ENCODE data around the gene PTMA. TPM values are rescaled to one million over a fixed set of nuclear protein-coding genes. Genes with fewer than 3 reads are reported as not detected.

PTMA gene
- total RNA-seq, 3 donors from 2014 or later, result 678 to 1,077 (median 956) TPM

DNA sequence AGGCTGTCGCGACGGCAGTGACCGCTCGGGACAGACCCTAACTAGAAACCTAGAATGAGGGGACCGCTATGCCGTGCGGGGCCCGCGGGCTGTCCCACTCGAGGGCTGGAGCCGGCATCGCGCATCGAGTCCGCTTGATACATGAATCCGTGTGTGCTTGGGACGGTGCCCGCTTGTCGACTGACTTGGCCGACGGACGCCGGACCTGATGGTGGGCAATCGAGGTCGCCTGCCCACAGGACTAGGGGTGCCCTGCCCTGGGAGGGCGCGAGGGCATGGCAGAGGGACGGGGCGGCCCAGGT, 749 bp upstream of the PTMA start:
- intact Hi-C loops (cut with DNase I; ENCODE audit: low total_unique reads), result no loop called here

GRCh38 chr2:231708773-231709635, 679 bp downstream of the PTMA start:
- TF ChIP-seq POLR2A (IDR thresholded peaks at IDR 0.05) (no peak), POLR2AphosphoS5 (IDR thresholded peaks at IDR 0.05) (peak in 1 of 3 donors; percentile 11)
- TF ChIP-seq, protein P1, sequence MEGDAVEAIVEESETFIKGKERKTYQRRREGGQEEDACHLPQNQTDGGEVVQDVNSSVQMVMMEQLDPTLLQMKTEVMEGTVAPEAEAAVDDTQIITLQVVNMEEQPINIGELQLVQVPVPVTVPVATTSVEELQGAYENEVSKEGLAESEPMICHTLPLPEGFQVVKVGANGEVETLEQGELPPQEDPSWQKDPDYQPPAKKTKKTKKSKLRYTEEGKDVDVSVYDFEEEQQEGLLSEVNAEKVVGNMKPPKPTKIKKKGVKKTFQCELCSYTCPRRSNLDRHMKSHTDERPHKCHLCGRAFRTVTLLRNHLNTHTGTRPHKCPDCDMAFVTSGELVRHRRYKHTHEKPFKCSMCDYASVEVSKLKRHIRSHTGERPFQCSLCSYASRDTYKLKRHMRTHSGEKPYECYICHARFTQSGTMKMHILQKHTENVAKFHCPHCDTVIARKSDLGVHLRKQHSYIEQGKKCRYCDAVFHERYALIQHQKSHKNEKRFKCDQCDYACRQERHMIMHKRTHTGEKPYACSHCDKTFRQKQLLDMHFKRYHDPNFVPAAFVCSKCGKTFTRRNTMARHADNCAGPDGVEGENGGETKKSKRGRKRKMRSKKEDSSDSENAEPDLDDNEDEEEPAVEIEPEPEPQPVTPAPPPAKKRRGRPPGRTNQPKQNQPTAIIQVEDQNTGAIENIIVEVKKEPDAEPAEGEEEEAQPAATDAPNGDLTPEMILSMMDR (IDR thresholded peaks at IDR 0.05), result no peak
- H3K4me3 ChIP-seq, result peak overlapping the region; percentile 96 to 100 (median 100)
- H3K9me3 ChIP-seq, result no peaks in the 10 kb centered on the region
- H3K4me1 ChIP-seq, result peaks cover 6 to 11% of the 10 kb centered on the region in 2 donors
- peak overlapping the region; percentile 100 for H3K27ac ChIP-seq
- intact Hi-C loops (cut with DNase I; ENCODE audit: low total_unique reads), result no loop called here
- no peaks in the 10 kb centered on the region for H3K36me3 ChIP-seq
- peak in 1 of 2 donors; percentile 36 for DNase-seq (ENCODE audit: low spot score in 2 of 2)
- no peaks in the 10 kb centered on the region for H3K27me3 ChIP-seq

More for the DNA sequence above, 749 bp upstream of the PTMA start:
- DNase-seq (ENCODE audit: low spot score in 2 of 2), result peak; percentile 73 to 76
- Histone ChIP-seq H3K27me3 (no peaks in the 10 kb centered on the region), H3K9me3 (no peaks in the 10 kb centered on the region), H3K36me3 (no peaks in the 10 kb centered on the region), H3K4me3 (peak overlapping the region; percentile 96 to 100 (median 100)), H3K4me1 (peaks cover 6 to 7% of the 10 kb centered on the region in 2 donors), H3K27ac (peak overlapping the region; percentile 100)
- TF ChIP-seq, protein P1 (IDR thresholded peaks at IDR 0.05), result no peak
- peak; percentile 15 for TF ChIP-seq POLR2A (IDR thresholded peaks at IDR 0.05)
- TF ChIP-seq POLR2AphosphoS5 (IDR thresholded peaks at IDR 0.05), result peak in 1 of 3 donors; percentile 21

DNA sequence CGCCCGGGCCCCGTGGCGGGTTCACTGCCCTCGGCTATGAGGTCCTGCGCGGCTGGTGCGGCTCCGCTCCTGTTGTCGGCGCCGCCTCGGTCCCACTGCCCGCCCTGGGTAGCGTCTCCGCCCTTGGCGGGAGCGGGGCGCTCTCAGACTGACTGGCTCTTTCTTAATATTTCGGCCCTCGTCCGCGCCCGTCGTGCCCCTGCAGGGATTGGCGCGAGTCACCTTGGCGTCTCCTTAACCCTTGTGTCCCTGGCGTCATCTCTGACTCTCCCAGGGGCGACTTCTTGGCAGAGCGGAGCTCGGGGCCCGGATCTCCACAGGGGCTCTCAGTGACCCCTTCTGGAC, 1.3 kb downstream of the PTMA start:
- DNase-seq (ENCODE audit: low spot score in 2 of 2), result peak in 1 of 2 donors; percentile 45
- Histone ChIP-seq H3K36me3 (no peaks in the 10 kb centered on the region), H3K4me1 (peaks cover 6 to 13% of the 10 kb centered on the region in 2 donors), H3K27ac (peak overlapping the region; percentile 100), H3K27me3 (no peaks in the 10 kb centered on the region), H3K4me3 (peak overlapping the region; percentile 96 to 100 (median 100)), H3K9me3 (no peaks in the 10 kb centered on the region)
- intact Hi-C loops (cut with DNase I; ENCODE audit: low total_unique reads), result no loop called here
- TF ChIP-seq POLR2AphosphoS5 (IDR thresholded peaks at IDR 0.05) (no peak), POLR2A (IDR thresholded peaks at IDR 0.05) (no peak)
- TF ChIP-seq, protein P1 (IDR thresholded peaks at IDR 0.05), result no peak

- no peak for TF ChIP-seq POLR2A (IDR thresholded peaks at IDR 0.05)
- TF ChIP-seq, protein P1 (IDR thresholded peaks at IDR 0.05), result peak; percentile 18 to 99 (median 27)
- TF ChIP-seq POLR2AphosphoS5 (IDR thresholded peaks at IDR 0.05), result peak; percentile 44 to 63 (median 58)
These were observed 1.9 kb downstream of the PTMA start for GRCh38 chr2:231709981-231710798.

More at GRCh38 chr2:231709981-231710798, 1.9 kb downstream of the PTMA start:
- H3K27me3 ChIP-seq, result no peaks in the 10 kb centered on the region
- peak overlapping the region; percentile 96 to 100 (median 100) for H3K4me3 ChIP-seq
- no peaks in the 10 kb centered on the region for H3K9me3 ChIP-seq
- DNase-seq (ENCODE audit: low spot score in 2 of 2), result peak; percentile 79 to 83
- H3K36me3 ChIP-seq, result no peaks in the 10 kb centered on the region
- H3K4me1 ChIP-seq, result peaks cover 6 to 13% of the 10 kb centered on the region in 2 donors
- intact Hi-C loops (cut with DNase I; ENCODE audit: low total_unique reads), result loop anchor here (5.0 to 10.0 kb wide), 2 partner anchors 45 to 98 kb away; no protein-coding TSS in a partner anchor
- peak overlapping the region; percentile 100 for H3K27ac ChIP-seq
